Measurements from ENCODE around the gene OR1E2. TPM values are rescaled to one million over a fixed set of nuclear protein-coding genes. Genes with fewer than 3 reads are reported as not detected.

OR1E2 gene
- polyA plus RNA-seq, 3 donors, result not detected

DNA sequence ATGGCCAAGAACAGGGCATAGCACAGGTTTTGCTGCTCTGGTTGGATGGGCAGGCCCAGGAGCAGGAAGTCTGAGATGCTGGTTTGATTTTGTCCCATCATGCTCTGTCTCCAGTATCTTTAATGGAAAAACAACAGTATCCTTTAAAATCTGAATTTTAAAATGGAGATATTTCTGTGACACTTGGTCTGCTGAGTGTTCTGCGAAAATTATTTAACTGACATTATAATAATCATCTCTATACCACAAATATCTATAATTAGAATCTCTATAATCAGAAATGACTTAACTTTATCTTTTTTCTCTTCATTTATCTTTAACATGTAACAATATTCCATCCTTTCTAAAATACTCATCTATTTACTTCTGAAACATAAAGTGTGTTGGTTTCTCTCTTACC is 35.3 kb downstream of the OR1E2 start, which contains the start of gene OR1E1:
OR1E1 (minus strand) TSS at position 101 of the 400 bp plus-strand sequence; CDS start at position 101, 0 bp downstream.
- no peak for DNase-seq

DNA sequence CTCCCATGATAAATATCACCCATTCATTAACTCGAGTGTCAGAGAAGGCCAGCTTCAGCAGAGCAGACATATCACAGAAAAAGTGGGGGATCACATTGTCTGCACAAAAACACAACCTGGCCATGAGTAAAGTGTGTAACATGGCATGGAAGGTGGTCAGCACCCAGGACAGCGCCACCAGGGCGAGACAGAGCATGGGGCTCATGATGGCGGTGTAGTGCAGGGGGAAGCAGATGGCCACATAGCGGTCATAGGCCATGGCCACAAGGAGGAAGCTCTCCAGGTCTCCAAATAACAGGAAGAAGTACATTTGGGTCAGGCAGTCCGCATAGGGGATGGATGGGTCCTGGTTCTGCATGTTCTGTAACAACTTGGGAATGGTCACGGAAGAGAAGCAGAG is 35.8 kb downstream of the OR1E2 start:
- DNase-seq, result peak; percentile 4

DNA sequence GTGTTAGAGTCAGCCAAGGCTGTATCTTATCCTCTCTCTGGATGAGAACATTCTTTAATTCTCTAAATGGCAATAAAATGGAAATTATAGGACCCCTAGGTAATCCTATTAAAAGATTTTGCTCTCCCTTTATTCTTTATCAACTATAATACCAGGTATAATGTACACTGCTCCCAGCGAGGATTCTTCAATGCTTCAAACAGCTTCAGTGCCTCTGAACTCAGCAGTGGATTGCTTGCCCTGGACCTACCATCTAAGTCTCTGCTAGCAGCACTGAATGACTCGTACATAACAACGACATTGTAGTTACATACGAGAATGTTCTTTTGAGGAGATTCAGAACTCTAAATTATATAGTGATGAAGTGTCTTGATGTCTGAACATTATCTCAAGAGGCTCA is 43.9 kb downstream of the OR1E2 start:
- no peak for DNase-seq

DNA sequence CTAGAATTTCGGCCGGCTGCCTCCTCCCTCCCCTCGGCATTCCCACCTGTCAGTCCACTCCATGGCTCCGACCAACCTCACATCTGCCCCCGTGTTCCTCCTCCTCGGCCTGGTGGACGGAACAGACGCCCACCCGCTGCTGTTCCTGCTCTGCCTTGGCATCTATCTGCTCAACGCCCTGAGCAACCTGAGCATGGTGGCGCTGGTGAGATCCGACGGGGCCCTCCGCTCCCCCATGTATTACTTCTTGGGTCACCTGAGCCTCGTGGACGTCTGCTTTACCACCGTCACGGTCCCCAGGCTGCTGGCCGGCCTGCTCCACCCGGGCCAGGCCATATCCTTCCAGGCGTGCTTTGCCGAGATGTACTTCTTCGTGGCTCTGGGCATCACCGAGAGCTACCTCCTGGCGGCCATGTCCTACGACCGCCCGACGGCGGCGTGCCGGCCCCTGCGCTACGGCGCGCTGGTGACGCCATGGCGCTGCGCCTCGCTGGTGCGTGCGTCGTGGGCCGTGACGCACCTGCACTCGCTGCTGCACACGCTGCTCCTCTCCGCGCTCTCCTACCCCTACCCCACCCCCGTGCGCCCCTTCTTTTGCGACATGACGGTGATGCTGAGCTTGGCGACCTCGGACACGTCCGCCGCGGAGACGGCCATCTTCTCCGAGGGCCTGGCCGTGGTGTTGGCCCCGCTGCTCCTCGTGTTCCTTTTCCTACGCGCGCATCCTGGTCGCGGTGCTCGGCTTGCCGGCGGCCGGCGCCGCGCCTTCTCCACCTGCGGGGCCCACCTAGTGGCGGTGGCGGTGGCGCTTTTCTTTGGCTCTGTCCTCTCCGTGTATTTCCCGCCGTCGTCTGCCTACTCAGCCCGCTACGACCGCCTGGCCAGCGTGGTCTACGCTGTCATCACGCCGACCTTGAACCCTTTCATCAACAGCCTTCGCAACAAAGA is 47.5 kb downstream of the OR1E2 start, which contains the start of gene OR3A2:
OR3A2 (minus strand) TSS at position 440 of the 948 bp plus-strand sequence.
- DNase-seq, result no peak

Other genes starting within 250 kb of the OR1E2 start
- gene OR1A2, start 236.3 kb downstream of the OR1E2 start, polyA plus RNA-seq (ENCODE audit: insufficient read length in 3 of 3), result not detected
- gene OR1A1, start 226.2 kb downstream of the OR1E2 start, polyA plus RNA-seq (ENCODE audit: insufficient read length in 3 of 3), result not detected
- gene OR3A1, start 135.5 kb downstream of the OR1E2 start, polyA plus RNA-seq (ENCODE audit: insufficient read length in 3 of 3), result under 1 TPM; 0.18 to 0.33 (median 0.19) TPM
- gene OR3A2, start 47.5 kb downstream of the OR1E2 start, polyA plus RNA-seq (ENCODE audit: insufficient read length in 3 of 3), result 1 to 10 TPM in 1 of 3 donors, under 1 TPM in 2; 0.18 to 2.5 (median 0.71) TPM
- gene OR1E1, start 35.4 kb downstream of the OR1E2 start, polyA plus RNA-seq (ENCODE audit: insufficient read length in 3 of 3), result under 1 TPM in 1 of 3 donors, not detected in 2; 0.06 TPM
- under 1 TPM; 0.03 to 0.12 (median 0.10) TPM for gene OR3A3, start 22.5 kb downstream of the OR1E2 start, polyA plus RNA-seq (ENCODE audit: insufficient read length in 3 of 3)
- gene SPATA22, start 38.0 kb upstream of the OR1E2 start, polyA plus RNA-seq (ENCODE audit: insufficient read length in 3 of 3), result under 1 TPM; 0.38 to 0.68 (median 0.41) TPM
- 10 to 100 TPM; 19.1 to 36.5 (median 31.8) TPM for gene ASPA, start 42.2 kb upstream of the OR1E2 start, polyA plus RNA-seq (ENCODE audit: insufficient read length in 3 of 3)
- 1 to 10 TPM in 2 of 3 donors, under 1 TPM in 1; 0.77 to 1.7 (median 1.4) TPM for gene TRPV3, start 124.0 kb upstream of the OR1E2 start, polyA plus RNA-seq (ENCODE audit: insufficient read length in 3 of 3)
- 10 to 100 TPM in 2 of 3 donors, 1 to 10 TPM in 1; 7.7 to 14.0 (median 10.3) TPM for gene TRPV1, start 175.6 kb upstream of the OR1E2 start, polyA plus RNA-seq (ENCODE audit: insufficient read length in 3 of 3)
- 10 to 100 TPM; 13.6 to 20.8 (median 15.6) TPM for gene SHPK, start 202.4 kb upstream of the OR1E2 start, polyA plus RNA-seq (ENCODE audit: insufficient read length in 3 of 3)
- 10 to 100 TPM; 20.9 to 25.4 (median 24.5) TPM for gene CTNS, start 202.9 kb upstream of the OR1E2 start, polyA plus RNA-seq (ENCODE audit: insufficient read length in 3 of 3)
- 100 to 1,000 TPM in 2 of 3 donors, 10 to 100 TPM in 1; 97.1 to 123 (median 109) TPM for gene TAX1BP3, start 234.7 kb upstream of the OR1E2 start, polyA plus RNA-seq (ENCODE audit: insufficient read length in 3 of 3)
- gene EMC6, start 235.0 kb upstream of the OR1E2 start, polyA plus RNA-seq (ENCODE audit: insufficient read length in 3 of 3), result 10 to 100 TPM; 28.5 to 39.8 (median 36.7) TPM